Heart left ventricle (tissue), 13 donors: ENCODE results near the gene TRIP6.

Experiments used
- CTCF ChIP-seq, 12 donors: fragments of 200-600 bp; sonication (generic) in 4 of 12; IDR thresholded peaks; one replicate each; pipeline versions ENCODE4 v1.5.0 to v1.8.0; 2018 to 2022; ENCODE audit warnings: antibody characterized with exemption in 12 of 12, mild to moderate bottlenecking in 5 of 12
- POLR2A ChIP-seq, 2 donors: fragments of 450-650 bp; IDR thresholded peaks; one replicate each; pipeline ENCODE4 v1.6.1; 2017; ENCODE audit warnings: antibody characterized with exemption in 2 of 2, mild to moderate bottlenecking in 2 of 2, moderate library complexity in 2 of 2
- donor health status: ischemic (EF 13 %, LVEDD 7.1; RV severe dilation, severe dysfunction).
- donor health status: DM: no; HTN: yes; CAD: no.
- donor health status: DM: no; HTN: no; CAD: no.
- donor health status: ischemic (EF 25% LVEDD 6.9; RV normal size, moderate dysfunction).
- donor health status: ischemic (EF 25% LVEDD 5.7; RV mildly dilated, moderate dysfunction).
- donor health status: ischemic (EF 35%, LVEDD 5.7; RV mildly dilated, moderate dysfunction).
- donor health status: nonischemic (EF 11% LVEDD 7.7; RV severe dilation, severe dysfunction).
- donor health status: DM: yes; HTN: yes; CAD: no.
- donor health status: PGD.
- donor health status: ischemic (EF 29% LVEDD 5.4; RV normal size, mild dysfunction).
- donor health status: nonischemic (EF 23%, LVEDD 6.1; RV moderate dilation, normal function).

GRCh38 chr7:100891568-100892247 is 24.5 kb downstream of the TRIP6 start:
- no peak for TF ChIP-seq POLR2A (IDR thresholded peaks at IDR 0.05)
- TF ChIP-seq CTCF (IDR thresholded peaks at IDR 0.05) = no peak
